ENCODE data around the gene TUBB3. TPM values are rescaled to one million over a fixed set of nuclear protein-coding genes. Genes with fewer than 3 reads are reported as not detected.

TUBB3 gene
- total RNA-seq, 1 experiment from 2014 or later = 173 TPM

GRCh38 chr16:89907055-89907814, 15.9 kb upstream of the TUBB3 start:
- POLR2A ChIA-PET = interaction anchor here (0.6 to 2.7 kb wide), 6 partner anchors 12 to 202 kb away, joined by 3 to 22 read pairs (median 6); partner anchors contain the start of genes MC1R, TCF25 and TUBB3
- CTCF ChIA-PET = interaction anchor here (0.6 to 5.7 kb wide), 5 partner anchors 11 to 202 kb away, joined by 3 to 57 read pairs (median 3); partner anchors contain the start of genes MC1R and TUBB3
- TF ChIP-seq, protein P1, sequence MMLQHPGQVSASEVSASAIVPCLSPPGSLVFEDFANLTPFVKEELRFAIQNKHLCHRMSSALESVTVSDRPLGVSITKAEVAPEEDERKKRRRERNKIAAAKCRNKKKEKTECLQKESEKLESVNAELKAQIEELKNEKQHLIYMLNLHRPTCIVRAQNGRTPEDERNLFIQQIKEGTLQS (IDR thresholded peaks at IDR 0.05) = no peak
- TF ChIP-seq ELF1 (IDR thresholded peaks at IDR 0.05; ENCODE audit: borderline replicate concordance, low read depth) = no peak
- TF ChIP-seq ZBTB33 (IDR thresholded peaks at IDR 0.05; ENCODE audit: extremely low read depth, insufficient replicate concordance, low read length) = no peak
- no peak for TF ChIP-seq EZH2 (IDR thresholded peaks at IDR 0.05)
- no peak for TF ChIP-seq ZFX (IDR thresholded peaks at IDR 0.05)
- TF ChIP-seq POLR2AphosphoS5 (IDR thresholded peaks at IDR 0.05; ENCODE audit: low read depth, low read length) = no peak
- no peak for TF ChIP-seq EGR1 (IDR thresholded peaks at IDR 0.05; ENCODE audit: low read depth)
- no peak for TF ChIP-seq FOSL1 (IDR thresholded peaks at IDR 0.05; ENCODE audit: low read depth)
- no peak for TF ChIP-seq YY1 (IDR thresholded peaks at IDR 0.05; ENCODE audit: extremely low read depth, insufficient replicate concordance, low read depth, low read length)
- no peak for TF ChIP-seq CBX3 (IDR thresholded peaks at IDR 0.05; ENCODE audit: low read depth)
- no peak for TF ChIP-seq CTCF (IDR thresholded peaks at IDR 0.05 in 2 of 3, conservative IDR thresholded peaks at IDR 0.05 in 1 of 3; ENCODE audit: borderline replicate concordance in 1 of 3, insufficient read depth in 1 of 3, low read depth in 2 of 3, low read length in 2 of 3)
- TF ChIP-seq SP1 (IDR thresholded peaks at IDR 0.05; ENCODE audit: low read depth) = no peak
- ATAC-seq (no peak), DNase-seq (ENCODE audit: low read depth, low spot score) (no peak)
- Histone ChIP-seq H3K9ac (ENCODE audit: low read length) (no peak overlapping the region), H4K20me1 (ENCODE audit: insufficient read depth) (no peaks in the 10 kb centered on the region), H3K27me3 (ENCODE audit: insufficient read depth, low read length) (no peaks in the 10 kb centered on the region), H3K79me2 (ENCODE audit: insufficient read depth, low read length) (no peaks in the 10 kb centered on the region), H3K9me2 (ENCODE audit: insufficient read depth) (no peaks in the 10 kb centered on the region), H3K36me3 (ENCODE audit: control insufficient read depth in 1 of 2, insufficient read depth in 2 of 2, low read length in 2 of 2) (peaks cover 20 to 25% of the 10 kb centered on the region in 2 experiments), H3K27ac (ENCODE audit: low read depth, low read length) (no peak overlapping the region; the same call in 1 of the 2 replicates), H2AFZ (ENCODE audit: low read depth, low read length, poor library complexity, severe bottlenecking) (no peak overlapping the region), H3K4me2 (ENCODE audit: low read length) (no peak overlapping the region), H3K4me1 (ENCODE audit: control insufficient read depth in 1 of 2, insufficient read depth in 2 of 2, low read length in 2 of 2) (peaks cover 4 to 11% of the 10 kb centered on the region in 2 experiments; a peak in 3 of 4 replicates), H3K4me3 (replicated peaks in 1 of 2; ENCODE audit: low read depth in 1 of 2, low read length in 2 of 2) (no peak overlapping the region), H3K9me3 (ENCODE audit: control insufficient read depth in 1 of 2, insufficient read depth in 1 of 2, low read depth in 1 of 2, low read length in 2 of 2) (no peaks in the 10 kb centered on the region)
- RAD21 ChIA-PET (ENCODE audit: low non-redundant PET in 1 of 2, low total read pairs in 2 of 2, uncharacterized antibody in 2 of 2, unreplicated experiment in 2 of 2) = no interaction called here
- BruUV-seq (replicated peaks) = no TSS peak
- intact Hi-C loops (cut with micrococcal nuclease) = no loop called here

Data from HCT116 (cell line).